ENCODE measurements around the gene MSANTD1.

The MSANTD1 gene

GRCh38 chr4:3217266-3217665 lies 31.7 kb upstream of the MSANTD1 start:
- Histone ChIP-seq H3K4me1 (ENCODE audit: control insufficient read depth, insufficient read depth, low read length) (peaks cover under 1% of the 10 kb centered on the region), H3K9ac (ENCODE audit: low read length in 2 of 2) (no peak overlapping the region), H3K36me3 (ENCODE audit: control insufficient read depth in 2 of 2, insufficient read depth in 2 of 2, low read length in 2 of 2) (peaks cover 77 to 82% of the 10 kb centered on the region in 2 donors), H3K27me3 (ENCODE audit: control insufficient read depth in 1 of 2, insufficient read depth in 2 of 2, low read length in 2 of 2) (no peaks in the 10 kb centered on the region), H3K4me3 (ENCODE audit: low read length in 2 of 2) (no peak overlapping the region), H3K9me3 (ENCODE audit: control insufficient read depth in 2 of 2, low read length in 2 of 2) (no peaks in the 10 kb centered on the region), H3K27ac (ENCODE audit: low read length) (no peak overlapping the region)

- H3K9me3 ChIP-seq (ENCODE audit: control insufficient read depth in 2 of 2, low read length in 2 of 2): no peaks in the 10 kb centered on the region
- peaks cover 2% of the 10 kb centered on the region for H3K4me1 ChIP-seq (ENCODE audit: control insufficient read depth, insufficient read depth, low read length)
- no peaks in the 10 kb centered on the region for H3K27me3 ChIP-seq (ENCODE audit: control insufficient read depth in 1 of 2, insufficient read depth in 2 of 2, low read length in 2 of 2)
- no peak overlapping the region for H3K9ac ChIP-seq (ENCODE audit: low read length in 2 of 2)
- no peak overlapping the region for H3K4me3 ChIP-seq (ENCODE audit: low read length in 2 of 2)
- peaks cover 76 to 81% of the 10 kb centered on the region in 2 donors for H3K36me3 ChIP-seq (ENCODE audit: control insufficient read depth in 2 of 2, insufficient read depth in 2 of 2, low read length in 2 of 2)
- no peak overlapping the region for H3K27ac ChIP-seq (ENCODE audit: low read length)
Observed at GRCh38 chr4:3217771-3218170, 31.2 kb upstream of the MSANTD1 start.

- Histone ChIP-seq H3K4me3 (ENCODE audit: low read length in 2 of 2) (no peak overlapping the region), H3K36me3 (ENCODE audit: control insufficient read depth in 2 of 2, insufficient read depth in 2 of 2, low read length in 2 of 2) (peaks cover 76 to 81% of the 10 kb centered on the region in 2 donors), H3K27me3 (ENCODE audit: control insufficient read depth in 1 of 2, insufficient read depth in 2 of 2, low read length in 2 of 2) (no peaks in the 10 kb centered on the region), H3K27ac (ENCODE audit: low read length) (no peak overlapping the region), H3K9ac (ENCODE audit: low read length in 2 of 2) (no peak overlapping the region), H3K4me1 (ENCODE audit: control insufficient read depth, insufficient read depth, low read length) (peaks cover 2% of the 10 kb centered on the region), H3K9me3 (ENCODE audit: control insufficient read depth in 2 of 2, low read length in 2 of 2) (no peaks in the 10 kb centered on the region)
Observed at GRCh38 chr4:3218824-3219760, 29.9 kb upstream of the MSANTD1 start.

- Histone ChIP-seq H3K27ac (ENCODE audit: low read length) (no peak overlapping the region), H3K9me3 (ENCODE audit: control insufficient read depth in 2 of 2, low read length in 2 of 2) (no peaks in the 10 kb centered on the region), H3K36me3 (ENCODE audit: control insufficient read depth in 2 of 2, insufficient read depth in 2 of 2, low read length in 2 of 2) (peaks cover 78 to 86% of the 10 kb centered on the region in 2 donors), H3K4me3 (ENCODE audit: low read length in 2 of 2) (no peak overlapping the region), H3K9ac (ENCODE audit: low read length in 2 of 2) (no peak overlapping the region), H3K4me1 (ENCODE audit: control insufficient read depth, insufficient read depth, low read length) (peaks cover 2% of the 10 kb centered on the region), H3K27me3 (ENCODE audit: control insufficient read depth in 1 of 2, insufficient read depth in 2 of 2, low read length in 2 of 2) (no peaks in the 10 kb centered on the region)
Observed at GRCh38 chr4:3219761-3220475, 29.0 kb upstream of the MSANTD1 start.

GRCh38 chr4:3220476-3221183 lies 28.3 kb upstream of the MSANTD1 start:
- Histone ChIP-seq H3K4me1 (ENCODE audit: control insufficient read depth, insufficient read depth, low read length) (peaks cover 2% of the 10 kb centered on the region), H3K4me3 (ENCODE audit: low read length in 2 of 2) (no peak overlapping the region), H3K27ac (ENCODE audit: low read length) (no peak overlapping the region), H3K9me3 (ENCODE audit: control insufficient read depth in 2 of 2, low read length in 2 of 2) (no peaks in the 10 kb centered on the region), H3K27me3 (ENCODE audit: control insufficient read depth in 1 of 2, insufficient read depth in 2 of 2, low read length in 2 of 2) (no peaks in the 10 kb centered on the region), H3K36me3 (ENCODE audit: control insufficient read depth in 2 of 2, insufficient read depth in 2 of 2, low read length in 2 of 2) (peaks cover 75 to 80% of the 10 kb centered on the region in 2 donors), H3K9ac (ENCODE audit: low read length in 2 of 2) (no peak overlapping the region)

- peaks cover 70 to 77% of the 10 kb centered on the region in 2 donors for H3K36me3 ChIP-seq (ENCODE audit: control insufficient read depth in 2 of 2, insufficient read depth in 2 of 2, low read length in 2 of 2)
- no peaks in the 10 kb centered on the region for H3K9me3 ChIP-seq (ENCODE audit: control insufficient read depth in 2 of 2, low read length in 2 of 2)
- H3K27ac ChIP-seq (ENCODE audit: low read length): no peak overlapping the region
- no peak overlapping the region for H3K4me3 ChIP-seq (ENCODE audit: low read length in 2 of 2)
- no peak overlapping the region for H3K9ac ChIP-seq (ENCODE audit: low read length in 2 of 2)
- H3K27me3 ChIP-seq (ENCODE audit: control insufficient read depth in 1 of 2, insufficient read depth in 2 of 2, low read length in 2 of 2): no peaks in the 10 kb centered on the region
- peaks cover 4% of the 10 kb centered on the region for H3K4me1 ChIP-seq (ENCODE audit: control insufficient read depth, insufficient read depth, low read length)
Observed at GRCh38 chr4:3221184-3221494, 27.8 kb upstream of the MSANTD1 start.

GRCh38 chr4:3221996-3222395 lies 27.0 kb upstream of the MSANTD1 start:
- no peak overlapping the region for H3K27ac ChIP-seq (ENCODE audit: low read length)
- H3K4me3 ChIP-seq (ENCODE audit: low read length in 2 of 2): no peak overlapping the region
- peaks cover 8% of the 10 kb centered on the region for H3K4me1 ChIP-seq (ENCODE audit: control insufficient read depth, insufficient read depth, low read length)
- no peak overlapping the region for H3K9ac ChIP-seq (ENCODE audit: low read length in 2 of 2)
- no peaks in the 10 kb centered on the region for H3K9me3 ChIP-seq (ENCODE audit: control insufficient read depth in 2 of 2, low read length in 2 of 2)
- H3K27me3 ChIP-seq (ENCODE audit: control insufficient read depth in 1 of 2, insufficient read depth in 2 of 2, low read length in 2 of 2): no peaks in the 10 kb centered on the region
- H3K36me3 ChIP-seq (ENCODE audit: control insufficient read depth in 2 of 2, insufficient read depth in 2 of 2, low read length in 2 of 2): peaks cover 65 to 72% of the 10 kb centered on the region in 2 donors

GRCh38 chr4:3223346-3223745 lies 25.6 kb upstream of the MSANTD1 start:
- Histone ChIP-seq H3K4me1 (ENCODE audit: control insufficient read depth, insufficient read depth, low read length) (peaks cover 15% of the 10 kb centered on the region), H3K9ac (ENCODE audit: low read length in 2 of 2) (no peak overlapping the region), H3K4me3 (ENCODE audit: low read length in 2 of 2) (no peak overlapping the region), H3K27me3 (ENCODE audit: control insufficient read depth in 1 of 2, insufficient read depth in 2 of 2, low read length in 2 of 2) (no peaks in the 10 kb centered on the region), H3K36me3 (ENCODE audit: control insufficient read depth in 2 of 2, insufficient read depth in 2 of 2, low read length in 2 of 2) (peaks cover 55 to 64% of the 10 kb centered on the region in 2 donors), H3K27ac (ENCODE audit: low read length) (no peak overlapping the region), H3K9me3 (ENCODE audit: control insufficient read depth in 2 of 2, low read length in 2 of 2) (no peaks in the 10 kb centered on the region)

GRCh38 chr4:3223956-3224748 lies 24.8 kb upstream of the MSANTD1 start:
- Histone ChIP-seq H3K9me3 (ENCODE audit: control insufficient read depth in 2 of 2, low read length in 2 of 2) (no peaks in the 10 kb centered on the region), H3K4me3 (ENCODE audit: low read length in 2 of 2) (no peak overlapping the region), H3K4me1 (ENCODE audit: control insufficient read depth, insufficient read depth, low read length) (peaks cover 17% of the 10 kb centered on the region), H3K27ac (ENCODE audit: low read length) (no peak overlapping the region), H3K9ac (ENCODE audit: low read length in 2 of 2) (no peak overlapping the region), H3K36me3 (ENCODE audit: control insufficient read depth in 2 of 2, insufficient read depth in 2 of 2, low read length in 2 of 2) (peaks cover 55 to 62% of the 10 kb centered on the region in 2 donors), H3K27me3 (ENCODE audit: control insufficient read depth in 1 of 2, insufficient read depth in 2 of 2, low read length in 2 of 2) (no peaks in the 10 kb centered on the region)
